ENCODE measurements around the gene CWC22.

- TF ChIP-seq CTCF (IDR thresholded peaks at IDR 0.05): no peak
- TF ChIP-seq POLR2A (IDR thresholded peaks at IDR 0.05): no peak
These were observed 95.5 kb downstream of the CWC22 start for GRCh38 chr2:179911569-179911968.
